OCI-LY3 (cell line): Measurements from ENCODE around the gene NFAM1.

Experiments
- CTCF ChIP-seq: fragments of 200-600, 300-600 bp; sonication (generic); IDR thresholded peaks from 2 replicates; pipeline ENCODE4 v1.5.1; 2014; ENCODE audit warnings: antibody characterized with exemption, low read length, low read depth
- EZH2phosphoT487 ChIP-seq: fragments of 200-600 bp; shearing (Covaris generic); IDR thresholded peaks from 2 replicates; pipeline ENCODE4 v1.6.1; 2018; ENCODE audit warnings: antibody characterized with exemption, mixed run types, low read depth

DNA sequence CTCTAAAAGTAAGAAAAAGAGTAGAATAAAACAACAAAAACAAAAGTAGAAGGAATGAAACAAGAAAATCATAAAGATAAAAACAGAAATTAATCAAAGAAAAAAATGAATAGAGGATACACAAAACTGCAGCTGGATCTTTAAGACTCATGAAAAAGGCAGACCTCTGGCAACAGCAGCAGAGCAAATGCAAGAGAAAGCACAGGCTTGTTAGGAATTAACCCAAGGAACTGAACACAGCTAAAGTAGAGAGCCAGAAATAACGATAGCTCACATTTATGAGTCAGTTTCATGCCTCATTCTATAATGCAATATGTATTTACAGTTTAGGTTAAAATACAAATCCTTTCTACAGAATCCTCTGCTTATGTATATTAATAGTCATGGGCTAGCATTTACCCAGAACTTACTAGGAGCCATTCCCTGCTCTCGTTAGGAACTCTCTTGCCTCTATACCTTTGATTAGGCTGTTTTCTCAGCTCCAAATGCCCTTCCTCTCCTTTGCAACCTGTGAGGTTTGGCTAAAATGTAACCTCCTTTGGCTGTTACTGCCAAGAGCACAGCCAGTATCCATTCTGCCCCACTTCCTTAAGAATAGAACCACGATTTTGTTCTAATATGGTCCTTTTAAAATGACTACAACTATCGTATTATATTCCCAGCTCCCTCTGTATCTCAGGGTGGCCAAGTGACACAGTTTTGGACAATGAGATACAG, 38.3 kb upstream of the NFAM1 start:
- TF ChIP-seq CTCF (no peak), EZH2phosphoT487 (no peak)
